HepG2 (cell line): ENCODE results near the gene PGRMC2. TPM values are rescaled to one million over a fixed set of nuclear protein-coding genes. Genes with fewer than 3 reads are reported as not detected.

Experiments used
- AHR ChIP-seq: IDR thresholded peaks from 2 replicates; pipeline ENCODE4 v1.6.1; 2018; ENCODE audit warnings: missing genetic modification reagents, missing compliant biosample characterization
- CCDC6 ChIP-seq: sonication (generic); formaldehyde crosslinking; IDR thresholded peaks from 2 replicates; pipeline ENCODE4 v1.8.1; 2022; ENCODE audit warnings: mild to moderate bottlenecking, missing genetic modification reagents, moderate library complexity
- DNMT3B ChIP-seq: conservative IDR thresholded peaks from 2 replicates; pipeline ENCODE4 v1.6.1; 2016; ENCODE audit warnings: missing biosample characterization, control low read depth
- DRAP1 ChIP-seq: IDR thresholded peaks from 2 replicates; pipeline ENCODE4 v1.6.1; 2016; ENCODE audit warnings: missing genetic modification reagents, missing compliant biosample characterization
- EEA1 ChIP-seq: sonication (generic); formaldehyde crosslinking; IDR thresholded peaks from 2 replicates; pipeline ENCODE4 v1.5.1; 2020; ENCODE audit warnings: mild to moderate bottlenecking, missing genetic modification reagents, borderline replicate concordance
- ELF4 ChIP-seq: sonication (generic); formaldehyde crosslinking; IDR thresholded peaks from 2 replicates; pipeline ENCODE4 v1.5.0; 2020; ENCODE audit warnings: missing genetic modification reagents, mild to moderate bottlenecking, moderate library complexity, borderline replicate concordance
- HOXA3 ChIP-seq: sonication (generic); formaldehyde crosslinking; IDR thresholded peaks from 2 replicates; pipeline ENCODE4 v1.5.0; 2020; ENCODE audit warnings: missing genetic modification reagents
- HOXA5 ChIP-seq: sonication (generic); formaldehyde crosslinking; IDR thresholded peaks from 2 replicates; pipeline ENCODE4 v1.4.0; 2020; ENCODE audit warnings: missing genetic modification reagents
- KDM6A ChIP-seq: IDR thresholded peaks from 2 replicates; pipeline ENCODE4 v1.6.1; 2016; ENCODE audit warnings: low read depth
- MTERF4 ChIP-seq: sonication (generic); formaldehyde crosslinking; IDR thresholded peaks from 2 replicates; pipeline ENCODE4 v1.8.0; 2023; ENCODE audit warnings: mild to moderate bottlenecking, missing genetic modification reagents
- NAIF1 ChIP-seq: sonication (generic); formaldehyde crosslinking; IDR thresholded peaks from 2 replicates; pipeline ENCODE4 v1.5.0; 2020; ENCODE audit warnings: mild to moderate bottlenecking, missing genetic modification reagents, borderline replicate concordance
- ZBTB7B ChIP-seq: sonication (generic); formaldehyde crosslinking; IDR thresholded peaks from 2 replicates; pipeline ENCODE4 v1.4.0; 2020; ENCODE audit warnings: missing genetic modification reagents
- ZNF343 ChIP-seq: sonication (generic); formaldehyde crosslinking; IDR thresholded peaks from 2 replicates; pipeline ENCODE4 v1.4.0; 2020; ENCODE audit warnings: mild to moderate bottlenecking, missing genetic modification reagents
- ZNF549 ChIP-seq: sonication (generic); formaldehyde crosslinking; IDR thresholded peaks from 2 replicates; pipeline ENCODE4 v1.5.0; 2020; ENCODE audit warnings: missing genetic modification reagents
- ZNF605 ChIP-seq: sonication (generic); formaldehyde crosslinking; IDR thresholded peaks from 2 replicates; pipeline ENCODE4 v1.8.0; 2022; ENCODE audit warnings: mild to moderate bottlenecking, missing genetic modification reagents
- ZNF607 ChIP-seq: sonication (generic); formaldehyde crosslinking; IDR thresholded peaks from 2 replicates; pipeline ENCODE4 v1.5.1; 2020; ENCODE audit warnings: missing genetic modification reagents, mild to moderate bottlenecking, borderline replicate concordance
- ZNF766 ChIP-seq: sonication (generic); formaldehyde crosslinking; IDR thresholded peaks from 2 replicates; pipeline ENCODE4 v1.5.0; 2020; ENCODE audit warnings: missing genetic modification reagents, borderline replicate concordance
- ZZZ3 ChIP-seq: sonication (generic); formaldehyde crosslinking; IDR thresholded peaks from 2 replicates; pipeline ENCODE4 v1.4.0; 2020; ENCODE audit warnings: missing genetic modification reagents, mild to moderate bottlenecking, borderline replicate concordance
- polyA plus RNA-seq, 8 experiments: library from polyadenylated mRNA; depleted of rRNA in 3 of 8; stranded (reverse) in 7 of 8; unstranded in 1 of 8; fragments of >200 nt; fragmentation: Illumina TruSeq in 4 of 8; extraction: Trizol in 4 of 8; gene quantifications; 2 replicates each; pipeline versions ENCODE4 v1.2.1 to v1.2.3, GENCODE V29; 2011 to 2016; ENCODE audit warnings: low read depth in 4 of 8, missing spikeins in 1 of 8, mixed read lengths in 1 of 8; ENCODE audit not compliant: insufficient read depth in 1 of 8
- total RNA-seq, 5 experiments: library from RNA; depleted of rRNA; stranded (reverse); fragments of >200 nt; fragmentation: Illumina TruSeq; extraction: Trizol; gene quantifications; 2 replicates each; pipeline ENCODE4 v1.2.3, GENCODE V29; 2016; ENCODE audit warnings: low read depth in 1 of 5
- TF ChIP-seq, protein P1 (sequence below): sonication (generic); formaldehyde crosslinking; IDR thresholded peaks from 2 replicates; pipeline ENCODE4 v1.4.0; 2020; ENCODE audit warnings: missing genetic modification reagents, borderline replicate concordance
- TF ChIP-seq, protein P2 (sequence below): sonication (generic); formaldehyde crosslinking; IDR thresholded peaks from 2 replicates; pipeline ENCODE4 v1.8.0; 2022; ENCODE audit warnings: missing genetic modification reagents, mild to moderate bottlenecking, moderate library complexity, borderline replicate concordance
- TF ChIP-seq, protein P3 (sequence below): sonication (generic); formaldehyde crosslinking; IDR thresholded peaks from 2 replicates; pipeline ENCODE4 v1.8.0; 2022; ENCODE audit warnings: missing genetic modification reagents, low read depth, mild to moderate bottlenecking, borderline replicate concordance

The PGRMC2 gene
- total and polyA plus RNA-seq, 2 of the 13 experiments (the other 11 are each of a cell fraction or from before 2014, with no cell fraction given): 16.0 to 19.8 TPM

DNA sequence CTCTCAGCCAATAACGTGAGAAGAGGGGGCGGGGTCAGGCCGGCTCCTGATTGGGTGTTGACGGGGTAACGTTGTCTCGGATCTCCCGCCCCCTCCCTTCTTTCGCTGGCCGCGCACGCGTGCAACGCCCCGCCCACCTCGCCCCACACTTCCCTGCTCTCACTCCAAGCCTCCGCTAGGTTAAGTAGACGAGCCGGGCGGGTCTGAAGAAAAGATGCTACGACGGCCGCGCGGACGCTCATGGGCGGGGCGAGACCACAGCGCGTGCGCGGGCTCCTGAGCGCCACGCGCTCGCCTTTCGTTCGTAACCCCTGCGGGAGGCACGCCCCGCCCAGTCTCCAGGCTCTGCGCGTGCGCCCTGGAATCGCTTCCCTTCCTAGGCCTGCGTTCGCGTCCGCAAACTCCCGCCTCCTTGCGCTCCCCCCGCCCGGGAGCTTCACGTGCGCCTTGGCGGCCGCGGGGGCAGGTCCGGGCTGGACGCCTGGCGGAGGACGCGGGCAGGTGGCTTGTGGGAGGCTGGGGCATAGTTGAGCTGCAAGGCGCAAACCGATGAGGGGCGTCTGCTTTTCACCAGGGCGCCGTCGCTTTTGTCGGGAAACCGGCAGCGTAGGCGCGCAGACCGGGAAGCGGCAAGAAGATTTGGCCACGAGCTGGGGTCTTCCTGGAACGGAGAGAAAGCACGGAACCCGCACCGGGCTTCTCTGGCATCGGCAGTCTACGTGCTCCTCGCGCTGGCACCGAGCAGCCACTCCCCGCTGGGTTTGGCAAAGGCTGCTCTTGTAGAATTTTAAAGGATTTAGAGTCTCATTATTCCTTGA, 467 bp upstream of the PGRMC2 start (continued):
- peak; percentile 99 for TF ChIP-seq MTERF4 (CRISPR knock-in tag)
- peak; percentile 99 for TF ChIP-seq ZNF607 (CRISPR knock-in tag)
- TF ChIP-seq DRAP1 (CRISPR knock-in tag): peak; percentile 81
- TF ChIP-seq AHR (CRISPR knock-in tag): peak; percentile 97
- TF ChIP-seq HOXA5 (CRISPR knock-in tag): peak; percentile 95
- TF ChIP-seq KDM6A (CRISPR knock-in tag): no peak
- TF ChIP-seq DNMT3B (CRISPR knock-in tag): peak; percentile 63
- TF ChIP-seq NAIF1 (CRISPR knock-in tag): peak; percentile 92
- peak; percentile 82; the same call in 1 of the 2 replicates for TF ChIP-seq ZNF549 (CRISPR knock-in tag)
- TF ChIP-seq, protein P1, sequence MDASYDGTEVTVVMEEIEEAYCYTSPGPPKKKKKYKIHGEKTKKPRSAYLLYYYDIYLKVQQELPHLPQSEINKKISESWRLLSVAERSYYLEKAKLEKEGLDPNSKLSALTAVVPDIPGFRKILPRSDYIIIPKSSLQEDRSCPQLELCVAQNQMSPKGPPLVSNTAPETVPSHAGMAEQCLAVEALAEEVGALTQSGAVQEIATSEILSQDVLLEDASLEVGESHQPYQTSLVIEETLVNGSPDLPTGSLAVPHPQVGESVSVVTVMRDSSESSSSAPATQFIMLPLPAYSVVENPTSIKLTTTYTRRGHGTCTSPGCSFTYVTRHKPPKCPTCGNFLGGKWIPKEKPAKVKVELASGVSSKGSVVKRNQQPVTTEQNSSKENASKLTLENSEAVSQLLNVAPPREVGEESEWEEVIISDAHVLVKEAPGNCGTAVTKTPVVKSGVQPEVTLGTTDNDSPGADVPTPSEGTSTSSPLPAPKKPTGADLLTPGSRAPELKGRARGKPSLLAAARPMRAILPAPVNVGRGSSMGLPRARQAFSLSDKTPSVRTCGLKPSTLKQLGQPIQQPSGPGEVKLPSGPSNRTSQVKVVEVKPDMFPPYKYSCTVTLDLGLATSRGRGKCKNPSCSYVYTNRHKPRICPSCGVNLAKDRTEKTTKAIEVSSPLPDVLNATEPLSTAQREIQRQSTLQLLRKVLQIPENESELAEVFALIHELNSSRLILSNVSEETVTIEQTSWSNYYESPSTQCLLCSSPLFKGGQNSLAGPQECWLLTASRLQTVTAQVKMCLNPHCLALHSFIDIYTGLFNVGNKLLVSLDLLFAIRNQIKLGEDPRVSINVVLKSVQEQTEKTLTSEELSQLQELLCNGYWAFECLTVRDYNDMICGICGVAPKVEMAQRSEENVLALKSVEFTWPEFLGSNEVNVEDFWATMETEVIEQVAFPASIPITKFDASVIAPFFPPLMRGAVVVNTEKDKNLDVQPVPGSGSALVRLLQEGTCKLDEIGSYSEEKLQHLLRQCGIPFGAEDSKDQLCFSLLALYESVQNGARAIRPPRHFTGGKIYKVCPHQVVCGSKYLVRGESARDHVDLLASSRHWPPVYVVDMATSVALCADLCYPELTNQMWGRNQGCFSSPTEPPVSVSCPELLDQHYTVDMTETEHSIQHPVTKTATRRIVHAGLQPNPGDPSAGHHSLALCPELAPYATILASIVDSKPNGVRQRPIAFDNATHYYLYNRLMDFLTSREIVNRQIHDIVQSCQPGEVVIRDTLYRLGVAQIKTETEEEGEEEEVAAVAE (CRISPR knock-in tag): peak; percentile 84
- peak; percentile 92 for TF ChIP-seq ZBTB7B
- peak; percentile 97 for TF ChIP-seq ZNF343 (CRISPR knock-in tag)
- peak; percentile 76; the same call in 1 of the 2 replicates for TF ChIP-seq EEA1 (CRISPR knock-in tag)
- TF ChIP-seq, protein P2, sequence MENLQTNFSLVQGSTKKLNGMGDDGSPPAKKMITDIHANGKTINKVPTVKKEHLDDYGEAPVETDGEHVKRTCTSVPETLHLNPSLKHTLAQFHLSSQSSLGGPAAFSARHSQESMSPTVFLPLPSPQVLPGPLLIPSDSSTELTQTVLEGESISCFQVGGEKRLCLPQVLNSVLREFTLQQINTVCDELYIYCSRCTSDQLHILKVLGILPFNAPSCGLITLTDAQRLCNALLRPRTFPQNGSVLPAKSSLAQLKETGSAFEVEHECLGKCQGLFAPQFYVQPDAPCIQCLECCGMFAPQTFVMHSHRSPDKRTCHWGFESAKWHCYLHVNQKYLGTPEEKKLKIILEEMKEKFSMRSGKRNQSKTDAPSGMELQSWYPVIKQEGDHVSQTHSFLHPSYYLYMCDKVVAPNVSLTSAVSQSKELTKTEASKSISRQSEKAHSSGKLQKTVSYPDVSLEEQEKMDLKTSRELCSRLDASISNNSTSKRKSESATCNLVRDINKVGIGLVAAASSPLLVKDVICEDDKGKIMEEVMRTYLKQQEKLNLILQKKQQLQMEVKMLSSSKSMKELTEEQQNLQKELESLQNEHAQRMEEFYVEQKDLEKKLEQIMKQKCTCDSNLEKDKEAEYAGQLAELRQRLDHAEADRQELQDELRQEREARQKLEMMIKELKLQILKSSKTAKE: peak; percentile 95
- peak; percentile 99 for TF ChIP-seq ZNF605 (CRISPR knock-in tag)
- TF ChIP-seq ZNF766: peak; percentile 94
- 0 out of 2 replicates have a peak, but pooled peaks have one; percentile 71 for TF ChIP-seq ZZZ3 (CRISPR knock-in tag)
- no peak for TF ChIP-seq ELF4
- TF ChIP-seq CCDC6 (CRISPR knock-in tag): peak; percentile 100
- TF ChIP-seq, protein P3, sequence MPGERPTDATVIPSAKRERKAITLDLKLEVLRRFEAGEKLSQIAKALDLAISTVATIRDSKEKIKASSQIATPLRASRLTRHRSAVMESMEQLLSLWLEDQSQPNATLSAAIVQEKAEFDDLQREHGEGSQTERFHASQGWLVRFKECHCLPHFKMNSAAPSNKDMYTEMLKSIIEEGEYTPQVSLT (CRISPR knock-in tag): peak; percentile 78; the same call in 1 of the 2 replicates
- peak; percentile 92 for TF ChIP-seq HOXA3
